Occipital lobe (tissue), 2 donors: ENCODE results near the gene MISP3. TPM values are rescaled to one million over a fixed set of nuclear protein-coding genes. Genes with fewer than 3 reads are reported as not detected.

Experiments
- DNase-seq: peaks from one replicate; lab custom pipeline; 2025; lab: John Stamatoyannopoulos, UW
- total RNA-seq: library from RNA; depleted of rRNA; stranded (reverse); fragments of >200 nt; gene quantifications from one replicate; pipeline ENCODE4 v1.2.3, GENCODE V29; 2014

MISP3 gene
- total RNA-seq, 1 donor from 2014 or later = 1.6 TPM

DNA sequence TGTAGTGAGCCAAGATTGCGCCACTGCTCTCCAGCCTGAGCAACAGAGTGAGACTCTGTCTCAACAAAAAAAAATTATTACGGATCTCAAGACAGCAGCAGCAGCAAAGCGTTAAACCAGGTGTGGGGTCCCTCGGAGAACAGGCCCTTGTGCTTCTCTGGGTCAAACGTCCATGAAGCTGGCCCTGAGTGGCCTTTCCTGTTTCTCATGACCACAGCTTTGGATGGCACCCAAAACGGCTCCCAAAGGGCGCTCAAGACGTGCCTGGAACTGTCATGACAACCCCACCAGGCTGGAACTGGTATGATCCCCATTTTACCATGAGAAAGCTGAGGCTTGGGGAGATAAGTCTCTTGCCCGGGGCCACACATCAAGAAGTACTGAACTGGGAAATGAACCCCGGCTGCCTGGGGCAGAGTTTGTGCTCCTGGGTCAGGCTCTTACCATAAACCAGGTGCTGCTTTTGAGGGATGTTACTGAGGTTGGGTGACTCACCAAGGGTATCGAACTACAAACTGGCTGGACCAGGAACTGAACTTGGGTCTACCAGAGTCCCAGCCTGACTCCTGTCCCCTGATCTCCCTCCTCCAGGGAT is 29.6 kb downstream of the MISP3 start:
- no peak for DNase-seq

DNA sequence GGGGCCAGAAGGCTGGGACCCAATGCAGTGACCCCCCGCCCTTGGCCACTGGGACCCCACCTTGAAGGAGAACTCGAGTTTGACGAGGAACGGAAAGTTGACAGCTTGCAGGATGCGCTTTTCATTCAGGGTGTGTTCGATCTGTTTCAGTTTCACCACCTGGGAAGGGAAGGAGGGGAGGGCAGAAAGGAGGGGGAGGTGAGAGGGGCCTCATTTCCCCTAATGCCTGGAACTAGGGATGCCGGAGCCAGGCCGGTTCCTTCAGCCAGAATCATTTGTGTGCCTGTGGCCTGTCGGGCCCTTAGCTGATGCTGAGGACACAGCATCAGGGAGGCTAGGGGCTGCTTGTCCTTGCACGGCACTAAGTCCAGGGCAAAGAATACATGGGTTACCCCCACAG is 30.2 kb downstream of the MISP3 start:
- DNase-seq = no peak

DNA sequence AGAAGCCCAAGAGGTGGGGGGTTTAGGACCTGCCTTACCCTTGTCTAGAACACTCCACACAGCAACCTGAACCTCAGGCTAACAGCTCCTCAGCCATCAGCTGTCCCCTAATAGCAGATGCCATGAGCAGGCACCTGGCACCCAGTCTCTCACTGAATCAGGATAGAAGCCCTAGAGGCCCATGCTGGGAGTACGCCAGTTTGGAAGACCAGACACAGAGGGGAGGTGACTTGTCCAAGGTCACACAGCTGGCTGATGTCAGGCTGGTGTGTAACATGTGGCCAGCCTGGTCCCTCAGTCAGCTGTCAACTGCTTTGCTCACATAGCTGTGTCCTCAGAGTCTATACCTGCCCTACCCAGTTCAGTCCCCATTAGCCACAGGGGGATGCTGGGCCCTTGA is 30.7 kb downstream of the MISP3 start:
- DNase-seq = no peak

- no peak for DNase-seq
Measured at GRCh38 chr19:14105680-14106079, 33.1 kb downstream of the MISP3 start.

DNA sequence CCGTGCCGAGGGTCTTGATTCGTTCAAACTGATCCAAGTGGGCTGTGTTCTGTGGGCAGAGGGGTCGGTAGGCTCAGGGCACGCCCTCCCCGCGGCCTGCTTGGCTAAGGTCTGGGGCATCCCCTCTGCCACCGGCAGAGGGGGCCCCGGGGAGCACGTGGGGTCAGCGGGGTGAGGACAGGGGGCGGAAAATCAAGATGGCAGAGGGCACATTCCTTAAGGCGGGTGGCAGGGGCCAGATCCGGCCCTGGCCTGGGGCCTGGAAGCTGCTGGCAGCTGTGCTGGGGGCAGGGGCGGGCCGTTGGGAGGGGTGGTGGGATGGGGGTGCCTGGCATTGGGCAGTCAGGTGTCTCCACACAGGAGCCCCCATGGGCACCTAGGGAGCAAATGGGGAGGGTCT is 34.3 kb downstream of the MISP3 start:
- DNase-seq = no peak

GRCh38 chr19:14107581-14108461 is 35.2 kb downstream of the MISP3 start:
- DNase-seq = no peak

- no peak for DNase-seq
Measured at GRCh38 chr19:14110650-14111049, 38.1 kb downstream of the MISP3 start.

GRCh38 chr19:14111486-14111885 is 38.9 kb downstream of the MISP3 start:
- no peak for DNase-seq

- DNase-seq = no peak
Measured at GRCh38 chr19:14112051-14112808, 39.6 kb downstream of the MISP3 start.

DNA sequence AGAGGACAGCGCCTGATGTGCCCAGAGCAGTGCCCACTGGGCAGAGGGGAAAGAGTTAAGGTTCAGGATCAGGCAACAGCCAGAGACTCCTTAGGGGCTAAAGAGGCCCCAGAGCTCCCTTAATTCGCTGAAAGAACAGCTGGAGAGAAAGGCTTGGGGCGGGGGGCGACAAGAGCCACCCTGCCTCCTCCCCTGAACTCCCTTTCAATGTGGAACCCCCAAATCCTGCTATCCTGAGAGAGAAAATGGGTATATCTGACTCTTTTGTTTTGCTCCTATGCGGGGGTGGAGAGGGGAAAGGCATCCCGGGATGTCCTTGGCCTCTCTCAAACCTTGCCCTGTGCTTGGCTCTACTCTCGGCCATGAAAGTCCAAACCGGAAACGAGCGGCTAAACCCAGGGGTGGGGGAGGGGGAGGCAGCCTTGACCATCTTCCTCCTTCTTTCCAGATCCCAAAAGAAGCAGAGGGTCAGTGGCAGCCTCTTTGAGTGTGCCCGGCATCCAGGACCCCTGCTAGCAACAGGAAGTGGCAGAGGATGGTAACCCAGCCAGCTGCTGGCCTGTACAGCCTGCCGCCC is 40.3 kb downstream of the MISP3 start:
- no peak for DNase-seq

DNA sequence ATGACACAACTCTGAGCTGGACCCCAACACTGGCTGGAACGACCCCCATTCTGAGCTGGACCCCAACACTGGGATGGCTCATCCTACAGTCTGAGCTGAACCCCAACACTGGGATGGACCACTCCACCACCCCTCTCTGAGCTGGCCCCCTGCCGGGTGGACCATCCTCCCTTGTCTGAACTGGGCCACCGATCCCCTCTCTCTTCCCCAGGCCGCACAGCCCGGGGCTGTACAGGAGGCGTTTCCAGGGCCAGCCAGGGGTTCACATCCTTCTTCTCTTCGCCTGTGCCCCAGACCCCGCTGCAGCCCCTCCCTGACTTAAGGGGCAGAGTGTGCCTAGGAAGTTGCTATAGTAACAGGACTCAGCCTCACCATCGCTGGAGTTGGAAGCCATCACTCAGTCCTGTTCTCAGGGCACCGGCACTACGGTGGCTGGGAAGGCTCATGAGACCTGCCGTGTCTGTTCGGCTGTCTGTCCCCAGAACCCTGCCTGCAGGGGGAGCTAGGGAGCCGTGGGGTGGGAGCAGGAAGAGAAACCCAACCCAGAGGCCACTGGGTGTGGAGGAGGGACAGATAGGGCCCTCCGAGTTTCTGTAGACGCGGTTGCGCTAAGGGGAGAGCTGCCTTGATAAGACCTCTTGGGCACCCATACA is 41.3 kb downstream of the MISP3 start:
- DNase-seq = no peak

DNA sequence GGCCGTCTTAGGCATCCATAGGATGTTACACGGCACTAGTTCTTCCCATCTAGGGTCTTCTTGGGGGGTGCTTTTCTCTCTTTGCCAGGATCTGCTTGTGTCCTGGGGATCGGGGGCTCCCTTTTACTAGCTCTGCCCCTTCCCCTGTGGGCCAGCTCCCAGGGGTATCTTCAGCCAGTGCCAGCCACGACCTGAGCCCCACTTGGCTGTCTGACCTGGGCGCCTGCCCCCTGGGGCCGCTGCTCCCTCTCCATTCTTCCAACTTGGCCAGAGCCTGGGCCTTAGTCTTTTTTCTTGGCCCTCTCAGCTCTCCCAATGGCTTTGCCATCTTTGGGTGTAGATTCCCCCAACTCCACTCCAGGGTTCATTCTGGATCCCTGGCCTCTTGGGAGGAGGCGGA is 41.9 kb downstream of the MISP3 start:
- DNase-seq = no peak

- DNase-seq = no peak
Measured at GRCh38 chr19:14114854-14115253, 42.3 kb downstream of the MISP3 start.

GRCh38 chr19:14115756-14116155 is 43.2 kb downstream of the MISP3 start:
- DNase-seq = no peak

- DNase-seq = no peak
Measured at GRCh38 chr19:14116525-14116917, 43.9 kb downstream of the MISP3 start.

GRCh38 chr19:14116918-14117578 is 44.5 kb downstream of the MISP3 start:
- no peak for DNase-seq

GRCh38 chr19:14117668-14118164 is 45.1 kb downstream of the MISP3 start, which contains the start of gene PRKACA:
TSS of gene PRKACA (minus strand) at chr19:14117762. CDS start at chr19:14117547, 215 bp downstream.
- DNase-seq = peak; percentile 99

GRCh38 chr19:14118165-14119051 is 45.8 kb downstream of the MISP3 start:
- DNase-seq = peak; percentile 73

DNA sequence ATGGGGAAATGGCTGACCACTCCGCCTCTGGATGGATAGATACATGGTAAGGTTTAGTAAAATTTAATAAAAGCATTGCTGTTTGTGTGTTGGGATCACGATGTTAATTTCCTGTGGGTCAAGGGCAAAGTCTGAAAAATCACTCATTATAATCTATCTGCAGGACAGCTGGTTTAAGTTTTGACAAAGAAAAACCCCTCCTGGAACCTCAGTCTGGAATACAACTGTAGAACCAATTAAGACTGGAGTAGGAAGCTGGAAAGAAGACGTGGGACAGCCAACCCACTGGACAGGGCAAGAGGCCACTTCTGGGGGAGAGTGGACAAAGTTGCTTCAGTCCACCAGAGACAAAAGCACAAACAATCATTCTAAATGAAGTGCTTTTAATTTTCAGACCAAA is 46.6 kb downstream of the MISP3 start:
- DNase-seq = no peak
